CD4-positive, alpha-beta T cell treated with Interleukin-2 at 100 ng/mL for 4 hours (primary cell): ENCODE results near the gene KIF26B.
"Not testable (repeated sequence)": the region's sequence is repeated elsewhere in the genome, so short reads cannot be mapped to it uniquely, and the experiment has no call there.

Experiments used
- DNase-seq: peaks from one replicate; pipeline ENCODE4 v3.0.0-alpha.2; 2020; ENCODE audit warnings: low spot score

Gene KIF26B

GRCh38 chr1:245154429-245155271, at the start of gene KIF26B:
KIF26B (plus strand) TSS chr1:245154985; CDS start chr1:245155425, 440 bp downstream.
- no peak for DNase-seq

DNA sequence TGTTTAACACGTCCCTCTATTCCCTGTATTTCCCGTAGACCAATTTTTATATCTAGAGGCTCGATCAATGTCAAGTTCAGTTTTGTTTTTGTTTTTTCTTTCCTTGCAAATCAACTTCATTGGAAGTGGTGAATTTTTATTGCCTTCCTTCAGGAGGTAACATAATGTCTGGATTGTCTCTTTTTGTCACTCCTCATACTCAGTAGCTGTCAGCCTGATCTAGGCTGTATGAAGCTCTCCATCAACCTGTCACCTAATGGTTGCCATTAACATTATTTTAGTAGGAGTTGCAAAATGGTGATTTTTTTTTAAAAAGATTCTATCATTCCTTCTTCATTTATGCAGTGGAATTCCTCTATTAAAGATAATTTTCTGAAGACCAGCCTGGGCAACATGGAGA, 49.7 kb upstream of the KIF26B start:
- DNase-seq, result no peak

DNA sequence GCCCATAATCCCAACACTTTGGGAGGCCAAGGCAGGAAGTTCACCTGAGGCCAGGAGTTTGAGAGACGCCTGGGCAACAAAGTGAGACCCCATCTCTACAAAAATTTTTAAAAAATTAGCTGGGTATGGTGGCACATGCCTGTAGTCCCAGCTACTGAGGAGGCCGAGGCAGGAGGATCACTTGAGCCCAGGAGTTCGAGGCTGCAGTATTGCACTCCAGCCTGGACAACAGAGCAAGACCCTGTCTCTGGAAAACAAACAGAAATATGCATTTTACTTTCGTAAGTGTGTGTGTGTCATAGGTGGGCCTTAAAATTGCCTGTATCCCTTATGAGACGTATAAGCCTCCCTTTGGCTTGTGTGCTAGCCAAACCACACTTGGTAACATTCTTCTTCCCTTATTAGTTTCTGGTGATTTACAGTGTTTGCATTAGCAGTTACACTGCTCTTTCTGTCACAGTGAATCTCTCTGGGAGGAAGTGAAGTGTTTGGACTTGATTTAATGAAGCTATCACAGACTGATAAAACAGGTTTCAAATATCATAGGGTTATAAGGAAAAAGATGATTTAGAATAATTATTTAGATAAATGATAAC, 48.9 kb upstream of the KIF26B start:
- no peak for DNase-seq

- no peak for DNase-seq
Observed at GRCh38 chr1:245107776-245108114, 47.0 kb upstream of the KIF26B start.

- no peak for DNase-seq
Observed at GRCh38 chr1:245108246-245108645, 46.5 kb upstream of the KIF26B start.

GRCh38 chr1:245108909-245109308, 45.9 kb upstream of the KIF26B start:
- no peak for DNase-seq

GRCh38 chr1:245110406-245110805, 44.4 kb upstream of the KIF26B start:
- no peak for DNase-seq

DNA sequence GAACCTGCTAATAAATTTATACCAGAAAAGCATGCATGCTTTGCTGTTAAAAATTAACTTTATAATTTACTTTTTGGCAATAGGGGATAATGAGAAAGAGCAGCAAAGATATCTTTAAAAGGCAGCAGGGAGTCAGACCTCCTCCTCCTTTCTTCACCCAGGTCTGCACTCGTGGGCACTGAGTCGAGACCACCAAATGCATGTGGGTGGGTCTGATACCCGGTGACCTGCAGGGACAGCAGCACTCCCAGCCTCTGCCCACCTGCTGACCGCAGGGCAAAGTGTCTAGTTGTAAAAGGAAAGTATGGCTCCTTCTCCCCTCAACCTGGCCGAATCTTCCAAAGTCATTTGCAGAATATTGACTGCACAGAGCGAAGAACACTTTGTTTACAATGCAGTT, 43.7 kb upstream of the KIF26B start:
- no peak for DNase-seq

- no peak for DNase-seq
Observed at GRCh38 chr1:245113649-245114048, 41.1 kb upstream of the KIF26B start.

DNA sequence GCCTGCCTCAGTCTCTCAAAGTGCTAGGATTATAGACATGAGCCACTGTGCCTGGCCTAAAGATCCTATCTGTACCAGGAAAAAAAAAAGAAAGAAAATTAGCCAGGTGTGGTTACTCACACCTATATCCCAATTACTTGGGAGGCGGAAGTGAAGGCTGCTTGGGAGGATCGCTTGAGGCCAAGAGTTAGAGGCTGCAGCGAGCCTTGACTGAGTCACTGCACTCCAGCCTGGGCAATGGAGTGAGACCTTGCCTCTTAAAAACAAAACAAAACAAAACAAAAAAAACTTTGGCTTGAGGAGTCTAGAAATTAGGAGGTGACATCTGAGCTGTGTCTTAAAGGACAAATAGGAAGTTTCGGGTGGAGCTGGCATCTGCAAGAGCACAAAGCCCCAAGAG, 38.7 kb upstream of the KIF26B start:
- DNase-seq, result no peak

DNA sequence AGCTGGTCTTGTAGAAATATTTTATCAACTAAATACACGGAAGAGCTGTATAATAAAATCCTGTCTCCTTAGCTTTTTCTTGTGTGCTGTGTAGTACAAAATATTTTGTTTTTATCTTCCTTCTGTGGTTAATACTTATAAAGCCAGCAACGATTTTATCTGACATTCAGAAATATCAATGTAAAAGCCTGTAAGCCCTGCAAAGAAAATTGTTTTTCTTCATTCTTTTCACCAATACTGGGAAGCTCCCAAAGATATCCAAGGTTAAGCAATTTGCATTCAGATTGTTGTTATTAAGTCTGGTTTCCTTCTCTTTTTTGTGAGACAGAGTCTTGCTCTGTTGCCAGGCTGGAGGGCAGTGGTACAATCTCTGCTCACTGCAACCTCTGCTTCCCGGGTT, 38.0 kb upstream of the KIF26B start:
- no peak for DNase-seq

DNA sequence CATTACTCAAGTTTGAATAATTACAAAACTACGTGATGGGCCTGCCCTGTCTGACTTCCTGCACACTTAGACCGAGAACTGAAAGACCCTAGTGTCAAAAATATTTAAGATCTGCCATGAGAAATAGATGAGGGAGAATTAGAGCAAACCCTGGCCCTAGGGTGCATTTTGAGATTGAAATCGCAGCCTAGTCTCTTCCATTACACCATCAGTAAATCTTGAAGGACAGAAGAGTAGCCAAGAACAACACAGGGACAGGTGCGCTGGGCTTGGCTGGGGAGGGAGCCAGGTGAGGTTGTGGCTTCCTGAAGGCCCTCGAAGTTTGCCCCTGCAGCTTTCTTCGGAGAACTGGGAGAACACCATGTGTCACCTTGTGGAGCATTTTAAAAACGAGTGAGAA, 36.7 kb upstream of the KIF26B start:
- no peak for DNase-seq

DNA sequence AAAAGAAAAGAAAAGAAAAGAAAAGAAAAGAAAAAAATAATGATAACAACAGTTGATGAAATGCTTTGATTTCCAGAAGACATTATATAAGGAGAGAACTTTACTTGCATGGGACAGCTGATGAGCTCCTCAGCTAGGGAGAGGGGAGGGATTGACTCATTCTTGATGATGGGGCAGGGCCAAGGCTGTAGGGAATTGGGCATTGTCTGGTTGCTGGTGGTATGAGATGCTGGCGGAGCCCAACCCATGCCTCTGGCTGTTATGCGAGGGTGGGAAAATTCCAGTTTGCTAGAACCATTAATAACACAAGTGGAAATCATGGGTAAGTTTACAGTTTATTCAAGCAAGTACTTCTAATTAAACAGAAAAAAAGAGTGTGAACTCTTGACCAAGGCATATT, 36.0 kb upstream of the KIF26B start:
- DNase-seq, result no peak

GRCh38 chr1:245121523-245121922, 33.3 kb upstream of the KIF26B start:
- no peak for DNase-seq

- DNase-seq, result no peak
Observed at GRCh38 chr1:245124241-245124640, 30.5 kb upstream of the KIF26B start.

DNA sequence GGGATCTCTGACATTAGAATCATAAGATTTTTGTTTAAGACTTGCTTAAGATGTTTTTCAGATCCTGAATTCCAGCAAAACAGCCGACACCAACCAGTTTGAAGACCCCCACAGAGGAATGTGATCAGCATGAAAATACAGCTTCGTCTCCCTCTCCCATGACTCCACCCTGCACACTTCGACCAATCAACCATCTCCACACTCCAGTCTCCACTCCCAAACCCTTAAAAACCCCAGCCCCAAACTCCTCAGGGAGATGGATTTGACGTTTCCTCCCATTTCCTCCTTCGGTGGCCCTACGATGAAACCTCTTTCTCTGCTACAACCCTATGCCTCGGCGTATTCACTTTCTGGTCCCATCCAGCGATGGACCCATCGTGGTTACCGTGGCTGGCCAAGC, 30.1 kb upstream of the KIF26B start:
- no peak for DNase-seq

- DNase-seq, result no peak
Observed at GRCh38 chr1:245126530-245126929, 28.3 kb upstream of the KIF26B start.

DNA sequence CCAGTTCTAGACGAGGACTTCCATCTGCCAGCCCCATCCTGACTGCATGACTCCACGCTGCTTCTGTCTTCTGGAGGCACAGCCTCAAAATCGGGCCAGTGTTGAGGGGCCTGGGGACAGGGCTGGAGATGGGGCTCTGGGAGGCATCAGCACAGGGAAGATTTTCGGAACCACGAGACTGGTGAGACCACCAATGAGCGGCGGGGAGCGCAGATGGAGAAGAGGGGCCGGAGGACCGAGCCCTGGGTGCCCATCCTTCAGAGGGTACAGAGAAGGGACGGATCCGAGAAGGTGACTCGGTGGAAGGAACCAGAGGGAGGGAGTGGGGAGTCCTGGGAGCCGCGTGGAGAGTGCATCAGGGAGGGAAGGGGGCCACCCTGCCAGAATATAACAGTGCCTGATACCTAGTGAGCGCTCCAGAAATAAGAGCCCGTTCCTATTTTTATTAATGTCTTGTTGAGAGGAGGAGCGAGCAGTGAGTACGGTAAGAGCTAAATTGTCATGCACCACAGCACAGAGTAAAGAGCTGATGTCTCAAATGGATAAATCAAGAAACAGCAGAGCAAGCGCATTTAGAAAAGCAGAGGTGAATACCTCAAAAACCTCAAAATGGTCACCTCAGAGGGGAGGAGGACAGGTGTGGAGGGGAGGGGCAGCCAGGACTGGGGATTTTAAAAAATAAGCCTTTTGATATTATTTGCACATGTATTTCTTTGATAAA, 26.2 kb upstream of the KIF26B start:
- DNase-seq, result no peak

DNA sequence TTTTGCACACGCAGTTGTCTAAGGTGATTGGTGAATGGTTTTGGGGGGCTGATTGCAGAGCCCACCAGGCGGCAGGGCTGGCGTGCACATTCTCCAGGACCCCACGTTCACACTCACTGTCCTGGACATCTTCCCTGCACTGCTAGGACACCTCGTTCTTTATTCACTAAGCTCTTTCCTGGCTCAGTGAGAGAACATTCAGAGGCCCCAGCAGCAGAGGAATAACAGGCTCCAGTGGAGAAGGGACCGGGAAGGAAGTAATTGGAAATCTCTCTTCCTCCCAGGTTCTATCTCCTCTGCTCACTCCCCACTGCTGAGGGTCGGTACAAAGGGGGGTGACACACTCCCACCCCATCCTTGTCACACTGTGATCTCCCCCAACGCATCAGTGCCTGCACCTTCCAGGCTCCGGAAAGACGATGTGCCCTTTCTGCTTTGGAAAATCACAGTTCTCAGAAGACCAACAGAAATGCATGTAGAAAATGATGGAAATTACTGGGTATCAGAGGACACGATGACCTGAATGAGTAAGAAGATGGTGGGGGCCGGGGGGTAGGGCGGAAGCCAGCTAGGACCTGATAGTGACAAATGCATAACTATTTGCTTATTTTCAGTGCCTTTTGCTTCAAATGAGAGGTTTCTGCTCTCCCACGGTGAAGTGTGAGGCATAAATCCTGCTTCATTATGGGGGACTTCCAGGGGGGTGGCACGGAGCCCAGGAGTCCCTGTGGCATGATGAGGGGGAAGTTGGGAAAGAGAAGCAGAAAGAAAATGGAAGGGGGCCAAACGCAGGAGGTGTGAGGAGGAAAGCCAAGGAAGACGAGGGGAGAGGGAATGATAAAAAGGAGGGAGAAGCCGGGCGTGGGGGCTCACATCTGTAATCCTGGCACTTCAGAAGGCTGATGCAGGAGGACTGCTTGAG, 25.2 kb upstream of the KIF26B start:
- no peak for DNase-seq

- DNase-seq, result not testable (repeated sequence)
Observed at GRCh38 chr1:245130281-245131025, 24.3 kb upstream of the KIF26B start.

DNA sequence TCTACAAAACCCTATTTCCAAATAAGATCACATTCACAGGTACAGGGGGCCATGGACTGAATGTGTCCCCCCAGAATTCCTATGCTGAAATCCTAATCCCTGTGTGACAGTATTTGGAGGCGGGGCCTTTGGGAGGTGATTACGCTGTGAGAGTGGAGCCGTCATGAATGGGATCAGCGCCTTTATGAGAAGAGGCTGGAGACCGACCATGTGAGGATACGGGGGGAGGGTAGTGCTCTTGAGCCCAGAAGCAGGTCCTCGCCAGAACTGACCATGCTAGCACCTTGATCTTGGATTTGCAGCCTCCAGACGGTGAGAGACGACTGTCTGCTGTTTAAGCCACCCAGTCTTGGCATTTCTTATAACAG, 23.8 kb upstream of the KIF26B start:
- no peak for DNase-seq

- no peak for DNase-seq
Observed at GRCh38 chr1:245132771-245133170, 22.0 kb upstream of the KIF26B start.
